Adrenal gland (tissue), 5 donors: ENCODE results near the gene CPT1A.

Experiments
- POLR2A ChIP-seq, 2 donors: fragments of 450-650 bp; IDR thresholded peaks; one replicate each; pipeline ENCODE4 v1.6.1; 2017; ENCODE audit warnings: antibody characterized with exemption in 2 of 2, mild to moderate bottlenecking in 2 of 2, moderate library complexity in 1 of 2
- TF ChIP-seq, protein P1 (sequence below), 6 experiments: fragments of 450-650 bp in 4 of 6; fragments of 200-600 bp in 2 of 6; sonication (generic) in 1 of 6; IDR thresholded peaks; 1 replicate in 5 of 6; 2 replicates in 1 of 6; pipeline versions ENCODE4 v1.5.1 to v1.8.0; 2016 to 2021; ENCODE audit warnings: antibody characterized with exemption in 6 of 6, mild to moderate bottlenecking in 2 of 6, moderate library complexity in 1 of 6
- donor health status: DM: no; HTN: no; CAD: no.

DNA sequence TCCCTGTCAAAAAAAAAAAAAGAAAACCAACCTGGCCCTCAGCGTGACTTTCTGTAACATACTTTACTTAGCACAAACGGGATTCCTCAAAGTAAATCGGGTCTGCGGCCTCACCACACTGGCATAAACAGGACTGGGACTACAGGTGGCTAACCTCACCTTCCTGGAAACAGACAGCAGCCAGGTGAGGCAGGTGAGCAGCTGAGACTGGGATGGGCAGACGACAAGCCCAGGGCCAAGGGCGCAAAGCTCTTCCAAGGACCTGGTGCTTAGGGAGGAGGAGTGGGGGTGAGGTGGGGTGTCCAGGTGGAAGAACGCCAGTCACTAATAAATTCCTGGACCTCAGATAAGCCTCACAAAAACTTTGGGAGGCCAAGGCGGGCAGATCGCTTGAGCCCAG lies 15.0 kb downstream of the CPT1A start:
- no peak for TF ChIP-seq POLR2A (IDR thresholded peaks at IDR 0.05)
- TF ChIP-seq, protein P1, sequence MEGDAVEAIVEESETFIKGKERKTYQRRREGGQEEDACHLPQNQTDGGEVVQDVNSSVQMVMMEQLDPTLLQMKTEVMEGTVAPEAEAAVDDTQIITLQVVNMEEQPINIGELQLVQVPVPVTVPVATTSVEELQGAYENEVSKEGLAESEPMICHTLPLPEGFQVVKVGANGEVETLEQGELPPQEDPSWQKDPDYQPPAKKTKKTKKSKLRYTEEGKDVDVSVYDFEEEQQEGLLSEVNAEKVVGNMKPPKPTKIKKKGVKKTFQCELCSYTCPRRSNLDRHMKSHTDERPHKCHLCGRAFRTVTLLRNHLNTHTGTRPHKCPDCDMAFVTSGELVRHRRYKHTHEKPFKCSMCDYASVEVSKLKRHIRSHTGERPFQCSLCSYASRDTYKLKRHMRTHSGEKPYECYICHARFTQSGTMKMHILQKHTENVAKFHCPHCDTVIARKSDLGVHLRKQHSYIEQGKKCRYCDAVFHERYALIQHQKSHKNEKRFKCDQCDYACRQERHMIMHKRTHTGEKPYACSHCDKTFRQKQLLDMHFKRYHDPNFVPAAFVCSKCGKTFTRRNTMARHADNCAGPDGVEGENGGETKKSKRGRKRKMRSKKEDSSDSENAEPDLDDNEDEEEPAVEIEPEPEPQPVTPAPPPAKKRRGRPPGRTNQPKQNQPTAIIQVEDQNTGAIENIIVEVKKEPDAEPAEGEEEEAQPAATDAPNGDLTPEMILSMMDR (IDR thresholded peaks at IDR 0.05): no peak
